GM21526 (cell line): Measurements from ENCODE around the gene PUM1.
"Not testable (repeated sequence)": the region's sequence is repeated elsewhere in the genome, so short reads cannot be mapped to it uniquely, and the experiment has no call there.

Experiments used
- ATAC-seq: cut with Tn5 transposase; IDR thresholded peaks from one replicate; pipeline ENCODE4 v1.9.1; 2021; ENCODE audit warnings: moderate library complexity; ENCODE audit not compliant: unreplicated experiment, low FRiP score

Gene PUM1

DNA sequence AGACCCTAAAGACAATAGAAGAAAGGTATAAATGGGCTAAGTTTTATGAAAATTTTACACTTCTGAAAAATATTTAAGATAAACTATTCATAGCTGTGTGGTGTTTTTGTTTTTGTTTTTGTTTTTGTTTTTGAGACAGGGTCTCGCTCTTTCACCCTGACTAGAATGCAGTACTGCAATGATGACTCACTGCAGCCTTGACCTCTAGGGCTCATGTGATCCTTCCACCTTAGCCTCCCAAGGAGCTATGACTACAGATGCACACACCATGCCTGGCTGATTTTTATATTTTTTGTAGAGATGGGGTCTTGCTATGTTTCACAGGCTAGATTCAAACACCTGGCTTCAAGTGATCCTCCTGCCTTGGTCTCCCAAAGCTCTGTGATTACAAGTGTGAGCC, 66.6 kb downstream of the PUM1 start:
- no peak for ATAC-seq

- no peak for ATAC-seq
Observed at GRCh38 chr1:30998171-30998570, 67.3 kb downstream of the PUM1 start.

- no peak for ATAC-seq
Observed at GRCh38 chr1:30997463-30998057, 68.0 kb downstream of the PUM1 start.

DNA sequence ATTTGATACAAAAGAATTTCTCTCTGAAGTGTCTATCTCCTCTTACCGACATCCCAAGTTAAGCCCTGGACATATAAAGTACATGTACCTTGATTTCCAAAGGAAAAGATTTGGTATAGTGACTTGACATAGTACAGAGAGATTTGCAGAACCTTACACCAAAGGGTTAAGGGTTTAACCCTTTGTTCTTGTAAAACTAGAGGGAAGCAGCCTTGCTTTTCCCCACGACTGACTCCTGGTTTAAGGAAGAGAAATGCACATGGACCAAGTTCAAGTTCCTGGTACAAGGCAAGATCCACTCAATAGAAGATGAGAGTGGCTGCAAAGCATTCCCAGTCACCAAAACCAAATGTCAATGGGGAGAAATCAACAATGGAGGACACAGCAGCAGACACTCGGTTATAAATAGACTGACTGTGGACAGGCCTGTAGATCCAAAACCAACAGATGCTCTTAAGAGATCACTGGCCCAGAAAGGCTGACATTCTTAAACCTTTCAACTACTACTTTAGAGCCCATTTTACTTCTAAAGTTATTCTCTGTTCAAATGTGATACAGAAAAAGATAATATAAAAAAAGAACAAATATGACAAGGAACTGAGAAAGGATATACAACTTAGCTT, 69.4 kb downstream of the PUM1 start:
- ATAC-seq: no peak

DNA sequence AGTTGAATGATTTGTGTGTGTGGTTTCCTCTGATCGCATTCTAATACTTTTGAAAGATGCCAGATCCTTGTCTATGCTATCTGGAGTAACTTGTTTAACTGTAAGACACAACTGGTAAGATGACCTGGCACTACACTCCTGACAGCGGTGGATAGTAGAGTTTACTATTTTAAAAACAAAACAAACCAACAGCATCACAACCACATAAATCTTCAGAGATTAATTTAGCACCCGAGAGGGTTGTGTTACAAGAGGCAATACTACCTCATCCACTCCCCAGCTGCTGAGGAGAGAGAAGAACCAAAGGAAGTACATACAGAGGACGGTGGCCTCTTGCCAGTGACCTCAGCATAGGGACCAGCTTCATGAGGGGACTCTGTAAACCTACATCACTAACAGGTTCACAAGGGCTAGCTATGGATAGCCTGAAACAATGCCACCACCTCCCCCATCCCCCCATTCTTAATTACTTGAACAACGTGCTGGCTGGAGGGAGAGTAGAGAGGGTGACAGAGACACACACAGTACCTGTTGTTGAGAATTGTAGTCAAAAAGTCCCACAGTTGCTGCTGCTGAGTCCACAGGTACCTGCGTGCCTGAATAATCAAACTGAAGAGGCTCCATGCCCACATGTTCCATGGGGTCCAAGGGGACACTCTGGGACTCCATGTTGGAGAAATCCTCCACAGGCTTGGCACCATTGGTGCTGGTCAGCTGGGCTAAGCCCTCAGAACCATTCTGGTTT, 73.5 kb downstream of the PUM1 start:
- ATAC-seq: no peak

DNA sequence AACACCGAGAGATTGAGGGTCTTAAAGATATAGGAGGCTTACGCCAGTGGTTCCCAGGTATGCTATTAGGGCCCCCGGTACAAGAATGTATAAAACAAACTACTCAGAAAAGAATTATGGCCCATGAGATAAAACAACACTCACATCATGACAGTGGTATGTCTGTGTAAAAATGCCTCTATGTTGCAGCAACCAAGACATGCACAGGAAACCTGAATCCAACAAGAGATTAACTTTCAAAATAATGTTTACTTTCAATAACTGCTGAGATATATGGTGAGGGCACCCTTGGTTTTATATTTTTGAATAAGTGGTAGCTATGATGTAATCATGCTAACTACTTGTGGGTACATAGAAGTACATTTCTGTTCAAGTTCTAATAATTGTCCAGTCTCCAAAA, 74.9 kb downstream of the PUM1 start:
- ATAC-seq: no peak

GRCh38 chr1:30988045-30988444, 77.5 kb downstream of the PUM1 start:
- no peak for ATAC-seq

DNA sequence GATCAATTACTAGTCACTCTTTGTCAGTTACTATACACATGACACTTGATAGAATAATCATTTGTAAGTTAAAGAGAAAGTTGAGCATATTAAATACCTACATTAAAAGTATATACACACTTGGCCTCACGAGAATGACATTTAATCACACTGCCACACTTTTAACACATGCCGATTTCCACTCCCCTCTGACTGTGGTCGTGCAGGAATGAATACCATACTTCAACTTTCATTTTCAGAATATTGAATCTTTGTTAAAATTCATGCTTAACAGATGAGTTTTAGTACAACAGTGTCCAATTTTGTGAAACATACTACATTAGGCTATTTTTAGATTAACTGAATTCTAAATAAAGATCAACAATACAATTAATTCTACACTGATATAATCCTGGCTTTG, 78.8 kb downstream of the PUM1 start:
- no peak for ATAC-seq

DNA sequence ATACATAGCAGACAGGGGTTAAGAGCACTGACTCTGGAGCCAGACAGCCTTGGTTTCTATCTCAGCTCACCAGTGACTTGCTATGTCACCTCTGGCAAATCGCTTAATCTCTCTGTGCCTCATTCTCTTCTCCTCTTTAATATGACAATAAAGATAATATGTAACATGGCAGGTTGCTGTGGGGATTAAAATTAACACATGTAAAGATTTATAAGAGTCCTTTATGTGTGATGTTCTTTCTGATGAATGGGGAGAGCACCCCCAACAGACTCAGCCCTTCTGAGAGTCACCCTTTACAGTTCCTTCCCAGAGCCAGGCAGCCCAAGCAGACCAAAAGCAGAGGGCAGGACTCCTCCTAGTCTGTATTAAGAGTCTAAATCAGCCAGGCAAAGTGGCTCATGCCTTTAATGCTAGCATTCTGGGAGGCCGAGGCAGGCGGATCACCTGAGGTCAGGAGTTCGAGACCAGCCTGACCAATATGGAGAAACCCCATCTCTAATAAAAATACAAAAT, 80.5 kb downstream of the PUM1 start:
- no peak for ATAC-seq

DNA sequence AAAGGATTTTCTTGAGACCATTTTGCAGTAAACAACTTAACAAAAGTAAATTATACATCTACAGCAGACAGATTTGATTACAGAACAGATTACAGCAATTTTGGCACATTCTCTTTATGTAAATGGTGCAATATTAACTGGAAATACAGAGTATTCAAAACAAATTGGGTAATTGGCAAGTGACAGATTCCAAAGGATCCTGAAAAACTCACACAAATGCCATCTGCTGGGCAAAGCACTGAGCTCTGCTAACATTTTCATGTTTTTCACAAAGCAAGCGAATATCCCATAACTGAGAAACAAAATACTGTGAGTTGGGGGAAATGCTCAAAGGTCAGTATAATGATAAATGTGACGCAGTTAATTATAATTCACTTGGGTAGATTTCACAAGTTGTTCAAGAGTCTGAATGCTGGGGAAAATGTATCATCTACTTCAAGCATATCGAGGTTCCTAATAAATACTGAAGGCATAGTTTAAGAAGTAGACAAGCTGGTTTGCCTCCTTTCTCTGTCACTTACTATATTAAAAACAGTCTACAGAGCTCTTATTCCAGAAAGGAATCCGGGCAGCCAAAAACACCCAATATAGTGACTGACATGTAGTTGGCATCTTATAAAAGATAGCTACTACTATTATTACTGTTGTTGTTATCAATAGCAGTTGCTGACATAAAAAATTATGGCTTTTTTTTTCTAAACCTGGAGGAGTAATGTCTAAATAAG, 81.2 kb downstream of the PUM1 start:
- ATAC-seq: no peak

DNA sequence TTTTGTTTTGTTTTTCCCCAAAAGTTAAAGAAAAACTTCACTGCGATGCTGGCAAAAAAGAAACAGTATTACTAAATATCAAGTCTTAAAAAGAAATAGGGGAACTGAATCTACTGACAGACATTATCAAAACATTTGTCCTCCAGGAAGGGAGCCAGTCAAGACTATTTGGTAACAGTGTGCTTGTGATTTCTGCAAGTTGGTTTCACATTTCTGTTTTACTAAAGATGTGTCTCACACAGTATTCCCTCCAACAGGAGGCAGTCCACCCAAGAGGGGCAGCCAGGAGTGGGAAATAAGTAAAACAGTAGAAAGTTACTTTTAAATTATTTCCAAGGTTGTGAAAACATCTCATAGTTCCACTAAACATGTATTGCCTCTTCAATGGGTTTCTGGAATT, 82.6 kb downstream of the PUM1 start:
- no peak for ATAC-seq

GRCh38 chr1:30982431-30982830, 83.1 kb downstream of the PUM1 start:
- no peak for ATAC-seq

DNA sequence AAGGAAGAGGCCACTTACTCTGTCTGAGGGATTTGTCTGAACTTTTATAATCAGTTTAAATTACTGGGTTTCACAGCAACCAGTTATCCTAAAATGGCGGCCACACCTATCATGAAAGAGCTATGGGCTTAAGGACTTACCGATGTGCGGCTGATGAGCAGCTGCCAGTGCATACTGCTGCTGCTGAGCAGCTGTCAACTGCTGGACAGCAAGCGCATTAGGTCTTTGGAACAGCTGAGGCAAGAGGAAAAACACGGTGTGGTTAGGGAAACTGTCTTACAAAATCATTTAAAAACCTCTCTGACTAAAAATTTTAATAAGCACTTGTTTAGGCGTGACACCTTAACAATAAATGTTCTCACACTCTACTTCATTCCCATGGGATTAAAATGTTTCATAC, 84.3 kb downstream of the PUM1 start:
- no peak for ATAC-seq

DNA sequence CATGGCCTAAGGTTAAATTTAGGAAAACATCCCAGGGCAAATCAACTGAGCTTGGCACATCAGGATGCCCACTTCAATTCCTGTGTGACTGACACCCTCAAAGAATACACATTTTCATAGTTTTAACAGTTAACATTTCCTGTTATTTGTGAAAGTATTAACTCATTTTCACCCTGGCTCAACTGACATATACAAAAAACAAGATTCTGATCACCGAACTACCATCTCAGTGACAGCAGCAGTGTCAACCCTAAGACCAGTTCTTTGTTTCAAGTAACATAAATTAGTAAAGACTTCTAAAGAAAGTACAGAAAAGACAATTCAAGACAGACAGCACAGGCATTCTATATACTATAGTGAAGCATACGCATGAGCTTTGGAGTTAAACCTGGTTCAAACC, 88.0 kb downstream of the PUM1 start:
- ATAC-seq: no peak

DNA sequence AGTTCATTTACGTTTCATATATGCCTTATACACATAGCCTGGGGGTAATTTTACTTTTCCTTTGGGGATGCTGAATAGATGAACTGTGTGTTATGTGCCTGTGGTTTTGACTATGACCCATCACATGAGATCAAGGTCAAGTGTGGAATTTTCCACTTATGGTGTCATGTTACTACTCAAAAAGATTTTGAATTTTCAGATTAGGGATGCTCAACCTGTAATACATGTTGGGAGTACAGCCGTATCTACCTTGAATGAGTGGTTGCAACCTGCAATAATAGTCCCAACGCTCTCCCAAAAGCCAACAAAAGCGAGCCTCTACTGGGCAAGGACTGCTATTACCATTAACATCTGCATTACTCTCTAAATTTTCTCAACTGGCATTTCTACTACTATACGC, 88.4 kb downstream of the PUM1 start:
- no peak for ATAC-seq

DNA sequence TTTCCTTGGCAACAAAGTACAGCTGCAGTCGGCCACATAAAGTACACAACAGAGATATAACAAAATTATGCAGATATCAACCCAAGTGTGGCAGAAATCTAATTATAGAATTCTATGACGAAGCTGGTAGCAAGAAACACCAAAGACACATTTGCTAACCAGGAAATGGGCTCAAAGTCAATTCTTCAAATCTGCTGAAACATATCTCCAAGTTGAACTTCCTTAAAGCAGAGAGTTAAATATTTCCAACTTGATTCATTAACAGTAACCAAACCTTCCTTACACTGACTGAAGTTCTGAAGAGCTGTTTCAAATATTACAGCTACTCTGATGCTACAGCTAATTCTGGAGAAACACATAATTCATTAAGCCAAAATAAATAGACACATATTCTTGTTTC, 89.4 kb downstream of the PUM1 start:
- ATAC-seq: no peak

GRCh38 chr1:30975217-30975616, 90.3 kb downstream of the PUM1 start:
- ATAC-seq: no peak

GRCh38 chr1:30974536-30974935, 91.0 kb downstream of the PUM1 start:
- ATAC-seq: no peak

GRCh38 chr1:30972349-30972748, 93.2 kb downstream of the PUM1 start:
- not testable (repeated sequence) for ATAC-seq

DNA sequence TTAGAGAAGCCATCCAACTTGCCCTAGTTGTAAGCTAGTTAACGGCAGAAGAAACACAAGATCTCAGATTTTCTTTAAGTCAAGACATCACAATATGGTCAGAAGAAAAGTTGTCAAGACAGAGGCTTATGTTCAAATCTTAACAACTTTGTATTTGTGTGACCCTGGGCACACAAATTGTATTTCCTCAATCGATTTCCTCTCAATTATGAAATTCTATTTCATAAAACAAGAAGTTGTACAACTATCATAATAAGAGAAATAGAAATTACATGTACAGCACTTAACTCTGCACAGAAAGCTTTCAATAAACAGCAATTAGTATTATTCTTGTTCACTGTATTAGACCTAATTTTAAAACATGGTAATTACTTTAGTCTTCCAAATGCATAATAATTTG, 94.0 kb downstream of the PUM1 start:
- no peak for ATAC-seq

GRCh38 chr1:30969903-30970302, 95.6 kb downstream of the PUM1 start:
- no peak for ATAC-seq
